ENCODE results near the gene NMT1. TPM values are rescaled to one million over a fixed set of nuclear protein-coding genes. Genes with fewer than 3 reads are reported as not detected.

NMT1 gene
- total and polyA plus RNA-seq, 2 of the 13 experiments (the other 11 are each of a cell fraction or from before 2014, with no cell fraction given) = 75.7 to 142 TPM

- TF ChIP-seq ZNF784 (CRISPR knock-in tag; IDR thresholded peaks at IDR 0.05; ENCODE audit: borderline replicate concordance) = no peak
- TF ChIP-seq BCL6 (CRISPR knock-in tag; IDR thresholded peaks at IDR 0.05) = peak; percentile 68
- peak; percentile 19; the same call in 1 of the 2 replicates for TF ChIP-seq ZNF580 (CRISPR knock-in tag; IDR thresholded peaks at IDR 0.05; ENCODE audit: borderline replicate concordance, low read depth)
- TF ChIP-seq ZNF558 (CRISPR knock-in tag; IDR thresholded peaks at IDR 0.05; ENCODE audit: borderline replicate concordance) = no peak
- TF ChIP-seq, protein P1, sequence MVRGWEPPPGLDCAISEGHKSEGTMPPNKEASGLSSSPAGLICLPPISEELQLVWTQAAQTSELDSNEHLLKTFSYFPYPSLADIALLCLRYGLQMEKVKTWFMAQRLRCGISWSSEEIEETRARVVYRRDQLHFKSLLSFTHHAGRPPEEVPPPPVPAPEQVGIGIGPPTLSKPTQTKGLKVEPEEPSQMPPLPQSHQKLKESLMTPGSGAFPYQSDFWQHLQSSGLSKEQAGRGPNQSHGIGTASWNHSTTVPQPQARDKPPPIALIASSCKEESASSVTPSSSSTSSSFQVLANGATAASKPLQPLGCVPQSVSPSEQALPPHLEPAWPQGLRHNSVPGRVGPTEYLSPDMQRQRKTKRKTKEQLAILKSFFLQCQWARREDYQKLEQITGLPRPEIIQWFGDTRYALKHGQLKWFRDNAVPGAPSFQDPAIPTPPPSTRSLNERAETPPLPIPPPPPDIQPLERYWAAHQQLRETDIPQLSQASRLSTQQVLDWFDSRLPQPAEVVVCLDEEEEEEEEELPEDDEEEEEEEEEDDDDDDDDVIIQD (CRISPR knock-in tag; IDR thresholded peaks at IDR 0.05; ENCODE audit: low read depth) = peak; percentile 13; the same call in 1 of the 2 replicates
- TF ChIP-seq ZNF7 (CRISPR knock-in tag; IDR thresholded peaks at IDR 0.05) = no peak
- no peak for TF ChIP-seq ZBTB38 (CRISPR knock-in tag; IDR thresholded peaks at IDR 0.05)
- TF ChIP-seq, protein P2, sequence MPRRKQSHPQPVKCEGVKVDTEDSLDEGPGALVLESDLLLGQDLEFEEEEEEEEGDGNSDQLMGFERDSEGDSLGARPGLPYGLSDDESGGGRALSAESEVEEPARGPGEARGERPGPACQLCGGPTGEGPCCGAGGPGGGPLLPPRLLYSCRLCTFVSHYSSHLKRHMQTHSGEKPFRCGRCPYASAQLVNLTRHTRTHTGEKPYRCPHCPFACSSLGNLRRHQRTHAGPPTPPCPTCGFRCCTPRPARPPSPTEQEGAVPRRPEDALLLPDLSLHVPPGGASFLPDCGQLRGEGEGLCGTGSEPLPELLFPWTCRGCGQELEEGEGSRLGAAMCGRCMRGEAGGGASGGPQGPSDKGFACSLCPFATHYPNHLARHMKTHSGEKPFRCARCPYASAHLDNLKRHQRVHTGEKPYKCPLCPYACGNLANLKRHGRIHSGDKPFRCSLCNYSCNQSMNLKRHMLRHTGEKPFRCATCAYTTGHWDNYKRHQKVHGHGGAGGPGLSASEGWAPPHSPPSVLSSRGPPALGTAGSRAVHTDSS (CRISPR knock-in tag; conservative IDR thresholded peaks at IDR 0.05) = no peak
- TF ChIP-seq, protein P3, sequence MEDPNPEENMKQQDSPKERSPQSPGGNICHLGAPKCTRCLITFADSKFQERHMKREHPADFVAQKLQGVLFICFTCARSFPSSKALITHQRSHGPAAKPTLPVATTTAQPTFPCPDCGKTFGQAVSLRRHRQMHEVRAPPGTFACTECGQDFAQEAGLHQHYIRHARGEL (CRISPR knock-in tag; IDR thresholded peaks at IDR 0.05) = no peak
- TF ChIP-seq ZNF616 (CRISPR knock-in tag; IDR thresholded peaks at IDR 0.05; ENCODE audit: low read depth) = no peak
- TF ChIP-seq KAT8 (CRISPR knock-in tag; IDR thresholded peaks at IDR 0.05) = peak; percentile 73; the same call in 1 of the 2 replicates
- no peak for TF ChIP-seq ZNF503 (CRISPR knock-in tag; IDR thresholded peaks at IDR 0.05)
- no peak for TF ChIP-seq ZNF790 (CRISPR knock-in tag; IDR thresholded peaks at IDR 0.05; ENCODE audit: borderline replicate concordance)
- TF ChIP-seq FOXA1 (IDR thresholded peaks at IDR 0.05) = no peak
- TF ChIP-seq FOXA1 (CRISPR knock-in tag; IDR thresholded peaks at IDR 0.05) = peak; percentile 79
- TF ChIP-seq REXO4 (CRISPR knock-in tag; IDR thresholded peaks at IDR 0.05; ENCODE audit: borderline replicate concordance) = no peak
- no peak for TF ChIP-seq FIP1L1 (IDR thresholded peaks at IDR 0.05; ENCODE audit: borderline replicate concordance, insufficient read depth, low read depth, low read length)
- peak; percentile 28; the same call in 1 of the 2 replicates for TF ChIP-seq ZNF607 (CRISPR knock-in tag; IDR thresholded peaks at IDR 0.05; ENCODE audit: borderline replicate concordance)
- TF ChIP-seq ZNF788 (CRISPR knock-in tag; IDR thresholded peaks at IDR 0.05; ENCODE audit: borderline replicate concordance) = 0 out of 2 replicates have a peak, but pooled peaks have one; percentile 20
Observed at GRCh38 chr17:45101883-45102811, 41.0 kb downstream of the NMT1 start (continued).

Data from HepG2 (cell line).